IMR-90 (cell line): Measurements from ENCODE around the gene CIITA. TPM values are rescaled to one million over a fixed set of nuclear protein-coding genes. Genes with fewer than 3 reads are reported as not detected.

Experiments used
- ATAC-seq: fragments of 200-7000 bp; cut with Tn5 transposase; 2 replicates; pipeline ENCODE4 v1.9.1; 2020; ENCODE audit warnings: low read depth, mild to moderate bottlenecking, moderate library complexity
- BruUV-seq: library from RNA; stranded (reverse); fragments of 400-500 nt; replicated peaks from 2 replicates; lab custom pipeline; 2021; lab: Mats Ljungman, UMichigan
- CTCF ChIA-PET: fragments of 300-600 bp; formaldehyde crosslinking; extraction: SDS; loops from one replicate; lab custom pipeline; 2021; ENCODE audit warnings: antibody characterized with exemption; lab: Yijun Ruan, JAX
- POLR2A ChIA-PET: fragments of 300-600 bp; sonication (Branson Sonifier 250); formaldehyde crosslinking; loops from one replicate; lab custom pipeline; 2022; ENCODE audit warnings: antibody characterized with exemption; ENCODE audit not compliant: unreplicated experiment; lab: Charles Lee
- DNase-seq: peaks from one replicate; pipeline ENCODE4 v3.0.0; 2013
- H2AFZ ChIP-seq: replicated peaks from 2 replicates; pipeline ENCODE3; 2013; ENCODE audit warnings: low read length, mild to moderate bottlenecking; ENCODE audit not compliant: poor library complexity
- H2AK5ac ChIP-seq: 2 replicates; pipeline ENCODE4 v1.6.1; 2013; ENCODE audit warnings: low read depth, low read length, inconsistent platforms
- H2AK9ac ChIP-seq: replicated peaks from 2 replicates; pipeline ENCODE3; 2013; ENCODE audit warnings: mild to moderate bottlenecking, low read depth, low read length, moderate library complexity; ENCODE audit not compliant: poor library complexity
- H2BK120ac ChIP-seq: 2 replicates; pipeline ENCODE4 v1.6.1; 2013; ENCODE audit warnings: low read depth, low read length, inconsistent platforms
- H2BK15ac ChIP-seq: 3 replicates; pipeline ENCODE4 v1.6.1; 2013; ENCODE audit warnings: low read depth, low read length, inconsistent platforms
- H2BK20ac ChIP-seq: 2 replicates; pipeline ENCODE4 v1.6.1; 2013; ENCODE audit warnings: low read depth, mild to moderate bottlenecking, inconsistent platforms, low read length, moderate library complexity
- H2BK5ac ChIP-seq: 2 replicates; pipeline ENCODE4 v1.6.1; 2013; ENCODE audit warnings: mild to moderate bottlenecking, low read depth, low read length, inconsistent platforms; ENCODE audit not compliant: poor library complexity, severe bottlenecking
- H3K14ac ChIP-seq: replicated peaks from 2 replicates; pipeline ENCODE4 v1.6.1; 2013; ENCODE audit warnings: low read depth, low read length, inconsistent platforms
- H3K18ac ChIP-seq: 2 replicates; pipeline ENCODE4 v1.6.1; 2013; ENCODE audit warnings: low read depth, low read length, control low read depth
- H3K23ac ChIP-seq: 2 replicates; pipeline ENCODE4 v1.6.1; 2013; ENCODE audit warnings: low read depth, low read length, inconsistent platforms
- H3K27ac ChIP-seq: 2 replicates; pipeline ENCODE4 v1.5.1; 2013; ENCODE audit warnings: mild to moderate bottlenecking, control low read depth, low read length; ENCODE audit not compliant: insufficient read depth
- H3K27me3 ChIP-seq: 2 replicates; pipeline ENCODE4 v1.6.1; 2013; ENCODE audit warnings: low read length; ENCODE audit not compliant: control insufficient read depth, insufficient read depth
- H3K36me3 ChIP-seq: 2 replicates; pipeline ENCODE4 v1.6.1; 2013; ENCODE audit warnings: low read length, mixed read lengths; ENCODE audit not compliant: control insufficient read depth, insufficient read depth
- H3K4ac ChIP-seq: 2 replicates; pipeline ENCODE4 v1.6.1; 2013; ENCODE audit warnings: low read depth, low read length, inconsistent platforms
- H3K4me1 ChIP-seq: 2 replicates; pipeline ENCODE4 v1.6.1; 2013; ENCODE audit warnings: low read length, mixed read lengths; ENCODE audit not compliant: control insufficient read depth, insufficient read depth
- H3K4me2 ChIP-seq: 2 replicates; pipeline ENCODE4 v1.6.1; 2013; ENCODE audit warnings: low read depth, mild to moderate bottlenecking, control low read depth, low read length, moderate library complexity
- H3K4me3 ChIP-seq: 2 replicates; pipeline ENCODE4 v1.5.1; 2013; ENCODE audit warnings: low read depth, mild to moderate bottlenecking, control low read depth, low read length, moderate library complexity; ENCODE audit not compliant: insufficient read depth
- H3K56ac ChIP-seq: 2 replicates; pipeline ENCODE4 v1.6.1; 2013; ENCODE audit warnings: low read length, inconsistent platforms; ENCODE audit not compliant: insufficient read depth; ENCODE audit errors: extremely low read depth
- H3K79me1 ChIP-seq, 2 experiments: 2 replicates each; pipeline ENCODE4 v1.6.1; 2013; ENCODE audit warnings: low read length in 2 of 2, inconsistent platforms in 1 of 2, low read depth in 1 of 2
- H3K9ac ChIP-seq: 2 replicates; pipeline ENCODE4 v1.6.1; 2013; ENCODE audit warnings: low read depth, low read length, control low read depth
- H3K9me1 ChIP-seq: 2 replicates; pipeline ENCODE4 v1.6.1; 2013; ENCODE audit warnings: low read length, inconsistent platforms; ENCODE audit not compliant: insufficient read depth
- H3K9me3 ChIP-seq: 2 replicates; pipeline ENCODE4 v1.6.1; 2013; ENCODE audit warnings: low read length; ENCODE audit not compliant: control insufficient read depth, insufficient read depth
- H4K20me1 ChIP-seq: 2 replicates; pipeline ENCODE4 v1.6.1; 2013; ENCODE audit warnings: low read length, inconsistent platforms; ENCODE audit not compliant: insufficient read depth
- H4K5ac ChIP-seq: 2 replicates; pipeline ENCODE4 v1.6.1; 2013; ENCODE audit warnings: mild to moderate bottlenecking, low read depth, low read length, control low read depth
- H4K8ac ChIP-seq, 2 experiments: 2 replicates each; pipeline ENCODE4 v1.6.1; 2013; ENCODE audit warnings: low read depth in 2 of 2, low read length in 2 of 2, control low read depth in 1 of 2, inconsistent platforms in 1 of 2
- H4K91ac ChIP-seq: 2 replicates; pipeline ENCODE4 v1.6.1; 2013; ENCODE audit warnings: low read depth, low read length, inconsistent platforms; ENCODE audit not compliant: insufficient read depth
- BHLHE40 ChIP-seq: fragments of 150-350 bp; IDR thresholded peaks from 2 replicates; pipeline ENCODE4 v1.6.1; 2016; ENCODE audit warnings: mild to moderate bottlenecking, low read depth, low read length
- CEBPB ChIP-seq: IDR thresholded peaks from 2 replicates; pipeline ENCODE4 v1.6.1; 2012; ENCODE audit warnings: low read depth, low read length, improper control_type of control experiment
- CHD1 ChIP-seq: IDR thresholded peaks from 2 replicates; pipeline ENCODE4 v1.6.1; 2012; ENCODE audit warnings: low read depth, low read length, improper control_type of control experiment
- FOS ChIP-seq: fragments of 150-350 bp; IDR thresholded peaks from 2 replicates; pipeline ENCODE4 v1.6.1; 2016; ENCODE audit warnings: low read depth, low read length
- MAFK ChIP-seq: IDR thresholded peaks from 2 replicates; pipeline ENCODE4 v1.6.1; 2012; ENCODE audit warnings: low read depth, low read length, improper control_type of control experiment
- MAZ ChIP-seq: IDR thresholded peaks from 2 replicates; pipeline ENCODE4 v1.6.1; 2012; ENCODE audit warnings: low read depth, mild to moderate bottlenecking, low read length, improper control_type of control experiment, moderate library complexity, borderline replicate concordance
- MXI1 ChIP-seq: IDR thresholded peaks from 2 replicates; pipeline ENCODE4 v1.6.1; 2012; ENCODE audit warnings: low read depth, mild to moderate bottlenecking, low read length, moderate library complexity, borderline replicate concordance
- NFE2L2 ChIP-seq: fragments of 150-350 bp; IDR thresholded peaks from 2 replicates; pipeline ENCODE4 v1.6.1; 2016; ENCODE audit warnings: low read depth, mild to moderate bottlenecking, low read length
- POLR2A ChIP-seq: IDR thresholded peaks from 2 replicates; pipeline ENCODE4 v1.6.1; 2012; ENCODE audit warnings: mild to moderate bottlenecking, low read depth, low read length
- RAD21 ChIP-seq: IDR thresholded peaks from 2 replicates; pipeline ENCODE4 v1.6.1; 2012; ENCODE audit warnings: low read length, improper control_type of control experiment
- RCOR1 ChIP-seq: IDR thresholded peaks from 2 replicates; pipeline ENCODE4 v1.6.1; 2012; ENCODE audit warnings: mild to moderate bottlenecking, low read length, improper control_type of control experiment; ENCODE audit not compliant: insufficient replicate concordance
- RFX5 ChIP-seq: IDR thresholded peaks from 2 replicates; pipeline ENCODE4 v1.8.0; 2012; ENCODE audit warnings: low read depth, mild to moderate bottlenecking, low read length, moderate library complexity
- SMC3 ChIP-seq: fragments of 150-350 bp; IDR thresholded peaks from 2 replicates; pipeline ENCODE4 v1.6.1; 2016; ENCODE audit warnings: low read depth, mild to moderate bottlenecking, antibody characterized with exemption, low read length, moderate library complexity
- WGBS, 2 experiments: methylation state at CpG; one replicate each; pipeline versions ENCODE4 v1.1.5 to v1.1.7; 2013; ENCODE audit warnings: missing lambda C conversion rate in 2 of 2; ENCODE audit not compliant: insufficient read length in 1 of 2; ENCODE audit errors: extremely low coverage in 2 of 2; 5-methylcytosine and 5-hydroxymethylcytosine counted together
- dilution Hi-C: fragments of 300-500 bp; cut with HindIII; formaldehyde crosslinking; loops from one replicate; pipeline ENCODE4 v1.14.3; 2018; ENCODE audit warnings: low sequenced_read_pairs; ENCODE audit not compliant: unreplicated experiment
- in situ Hi-C: fragments of 300-500 bp; cut with MboI; formaldehyde crosslinking; loops from 3 replicates; pipeline ENCODE4 v1.14.3; 2019; ENCODE audit warnings: low sequenced_read_pairs, inconsistent platforms, mixed read lengths
- intact Hi-C: fragments of 100-400 bp; cut with micrococcal nuclease; formaldehyde crosslinking; loops from 2 replicates; pipeline ENCODE4 v1.10.0; 2022
- polyA plus RNA-seq, 3 experiments: library from polyadenylated mRNA; depleted of rRNA; stranded (reverse); fragments of >200 nt; gene quantifications; 2 replicates each; pipeline ENCODE4 v1.2.3, GENCODE V29; 2012; ENCODE audit warnings: low replicate concordance in 1 of 3
- total RNA-seq: library from RNA; depleted of rRNA; stranded (reverse); fragments of >200 nt; gene quantifications from 2 replicates; pipeline ENCODE4 v1.2.3, GENCODE V29; 2012
- TF ChIP-seq, protein P1 (sequence below): fragments of 150-350 bp; IDR thresholded peaks from 2 replicates; pipeline ENCODE4 v1.6.1; 2016; ENCODE audit warnings: low read depth, mild to moderate bottlenecking, low read length, moderate library complexity, borderline replicate concordance
- TF ChIP-seq, protein P2 (sequence below): conservative IDR thresholded peaks from 2 replicates; pipeline ENCODE4 v1.5.1; 2012; ENCODE audit warnings: mild to moderate bottlenecking, low read depth, low read length, improper control_type of control experiment
- TF ChIP-seq, protein P3 (sequence below): fragments of 150-350 bp; IDR thresholded peaks from 2 replicates; pipeline ENCODE4 v1.6.1; 2017; ENCODE audit warnings: mild to moderate bottlenecking, antibody characterized with exemption, low read length, low read depth

CIITA gene
- total and polyA plus RNA-seq, 2 of the 4 experiments (the other 2 are of a cell fraction) = 0.10 TPM; not detected in 1

DNA sequence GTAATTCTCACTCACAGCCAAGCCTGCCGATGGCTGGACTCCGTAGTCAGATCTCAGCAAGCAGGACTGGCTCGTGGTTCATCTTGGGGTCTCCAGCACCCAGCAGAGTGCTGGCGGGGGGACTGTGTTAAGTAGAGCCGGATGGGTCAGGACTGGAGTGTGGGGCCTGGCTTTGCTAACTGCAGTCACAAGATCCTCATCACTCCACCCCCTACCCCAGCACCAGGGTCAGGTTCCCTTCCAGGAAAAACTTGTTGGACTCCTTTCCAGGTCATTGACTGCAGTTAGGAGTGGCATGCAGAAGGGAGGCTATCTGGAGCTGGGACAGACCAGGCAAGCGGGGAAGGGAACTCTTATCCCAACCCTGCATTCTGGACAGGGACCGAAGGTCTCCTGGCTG lies 6.0 kb downstream of the CIITA start:
- no peak for TF ChIP-seq MXI1
- TF ChIP-seq, protein P1, sequence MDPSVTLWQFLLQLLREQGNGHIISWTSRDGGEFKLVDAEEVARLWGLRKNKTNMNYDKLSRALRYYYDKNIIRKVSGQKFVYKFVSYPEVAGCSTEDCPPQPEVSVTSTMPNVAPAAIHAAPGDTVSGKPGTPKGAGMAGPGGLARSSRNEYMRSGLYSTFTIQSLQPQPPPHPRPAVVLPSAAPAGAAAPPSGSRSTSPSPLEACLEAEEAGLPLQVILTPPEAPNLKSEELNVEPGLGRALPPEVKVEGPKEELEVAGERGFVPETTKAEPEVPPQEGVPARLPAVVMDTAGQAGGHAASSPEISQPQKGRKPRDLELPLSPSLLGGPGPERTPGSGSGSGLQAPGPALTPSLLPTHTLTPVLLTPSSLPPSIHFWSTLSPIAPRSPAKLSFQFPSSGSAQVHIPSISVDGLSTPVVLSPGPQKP = no peak
- TF ChIP-seq RFX5 = no peak
- no peak for TF ChIP-seq BHLHE40
- no peak for TF ChIP-seq NFE2L2
- TF ChIP-seq FOS = no peak
- TF ChIP-seq CEBPB = no peak
- no peak for TF ChIP-seq RCOR1
- TF ChIP-seq MAFK = no peak
- TF ChIP-seq RAD21 = no peak
- TF ChIP-seq, protein P2, sequence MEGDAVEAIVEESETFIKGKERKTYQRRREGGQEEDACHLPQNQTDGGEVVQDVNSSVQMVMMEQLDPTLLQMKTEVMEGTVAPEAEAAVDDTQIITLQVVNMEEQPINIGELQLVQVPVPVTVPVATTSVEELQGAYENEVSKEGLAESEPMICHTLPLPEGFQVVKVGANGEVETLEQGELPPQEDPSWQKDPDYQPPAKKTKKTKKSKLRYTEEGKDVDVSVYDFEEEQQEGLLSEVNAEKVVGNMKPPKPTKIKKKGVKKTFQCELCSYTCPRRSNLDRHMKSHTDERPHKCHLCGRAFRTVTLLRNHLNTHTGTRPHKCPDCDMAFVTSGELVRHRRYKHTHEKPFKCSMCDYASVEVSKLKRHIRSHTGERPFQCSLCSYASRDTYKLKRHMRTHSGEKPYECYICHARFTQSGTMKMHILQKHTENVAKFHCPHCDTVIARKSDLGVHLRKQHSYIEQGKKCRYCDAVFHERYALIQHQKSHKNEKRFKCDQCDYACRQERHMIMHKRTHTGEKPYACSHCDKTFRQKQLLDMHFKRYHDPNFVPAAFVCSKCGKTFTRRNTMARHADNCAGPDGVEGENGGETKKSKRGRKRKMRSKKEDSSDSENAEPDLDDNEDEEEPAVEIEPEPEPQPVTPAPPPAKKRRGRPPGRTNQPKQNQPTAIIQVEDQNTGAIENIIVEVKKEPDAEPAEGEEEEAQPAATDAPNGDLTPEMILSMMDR = no peak
- no peak for TF ChIP-seq CHD1
- TF ChIP-seq POLR2A = no peak
- TF ChIP-seq, protein P3, sequence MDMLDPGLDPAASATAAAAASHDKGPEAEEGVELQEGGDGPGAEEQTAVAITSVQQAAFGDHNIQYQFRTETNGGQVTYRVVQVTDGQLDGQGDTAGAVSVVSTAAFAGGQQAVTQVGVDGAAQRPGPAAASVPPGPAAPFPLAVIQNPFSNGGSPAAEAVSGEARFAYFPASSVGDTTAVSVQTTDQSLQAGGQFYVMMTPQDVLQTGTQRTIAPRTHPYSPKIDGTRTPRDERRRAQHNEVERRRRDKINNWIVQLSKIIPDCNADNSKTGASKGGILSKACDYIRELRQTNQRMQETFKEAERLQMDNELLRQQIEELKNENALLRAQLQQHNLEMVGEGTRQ = no peak
- TF ChIP-seq SMC3 = no peak
- no peak for TF ChIP-seq MAZ
- no CpG with 5 or more reads among the region's 7 CpGs for WGBS, 2 experiments
- Histone ChIP-seq H3K4me1 (no peaks in the 10 kb centered on the region), H3K4me2 (no peak overlapping the region), H3K9me3 (no peaks in the 10 kb centered on the region), H3K79me1 (no peaks in the 10 kb centered on the region), H3K27ac (no peak overlapping the region), H3K18ac (no peak overlapping the region), H3K4ac (no peak overlapping the region), H3K36me3 (no peaks in the 10 kb centered on the region), H2BK15ac (no peak overlapping the region), H3K9ac (no peak overlapping the region), H2BK120ac (no peak overlapping the region), H4K5ac (no peak overlapping the region), H2BK5ac (no peak overlapping the region), H3K14ac (no peak overlapping the region), H3K9me1 (no peaks in the 10 kb centered on the region), H4K8ac (no peak overlapping the region), H2AK9ac (no peak overlapping the region), H3K27me3 (peaks cover 48% of the 10 kb centered on the region), H3K23ac (no peak overlapping the region), H3K56ac (no peak overlapping the region), H2AFZ (no peak overlapping the region), H4K91ac (no peak overlapping the region), H2AK5ac (no peak overlapping the region), H3K4me3 (no peak overlapping the region), H4K20me1 (no peaks in the 10 kb centered on the region), H2BK20ac (no peak overlapping the region)
- ChIA-PET POLR2A (no interaction called here), CTCF (interaction anchor here (0.6 kb wide), 1 partner anchor 368 kb away, joined by 3 read pairs; no protein-coding TSS in a partner anchor)
- in situ Hi-C loops = no loop called here
- no TSS peak for BruUV-seq
- DNase-seq (no peak), ATAC-seq (no peak)
- dilution Hi-C loops = no loop called here
- intact Hi-C loops = no loop called here
